HEK293T (cell line): ENCODE measurements around the gene DAPK1.

ENCODE experiments used
- CTCF ChIA-PET: fragments of 350-600 bp; formaldehyde crosslinking; extraction: SDS; loops from one replicate; lab custom pipeline; 2021; ENCODE audit warnings: antibody characterized with exemption, inconsistent platforms; lab: Yijun Ruan, JAX
- POLR2A ChIA-PET: fragments of 350-600 bp; formaldehyde crosslinking; extraction: SDS; loops from one replicate; lab custom pipeline; 2020; ENCODE audit warnings: antibody characterized with exemption, inconsistent platforms; lab: Yijun Ruan, JAX
- DNase-seq: peaks from one replicate; pipeline ENCODE4 v3.0.0; 2012; ENCODE audit warnings: mixed read lengths; ENCODE audit errors: extremely low spot score
- ARNT ChIP-seq: fragments of 450-650 bp; IDR thresholded peaks from 2 replicates; pipeline ENCODE4 v1.6.1; 2017; ENCODE audit warnings: mild to moderate bottlenecking
- BHLHE40 ChIP-seq: fragments of 450-650 bp; IDR thresholded peaks from 2 replicates; pipeline ENCODE4 v1.6.1; 2016; ENCODE audit warnings: mild to moderate bottlenecking, moderate library complexity, borderline replicate concordance
- CTBP1 ChIP-seq: fragments of 450-650 bp; IDR thresholded peaks from 2 replicates; pipeline ENCODE4 v1.6.1; 2016; ENCODE audit warnings: borderline replicate concordance
- ELF4 ChIP-seq: fragments of 450-650 bp; IDR thresholded peaks from 2 replicates; pipeline ENCODE4 v1.6.1; 2017; ENCODE audit warnings: antibody characterized with exemption
- FOXA1 ChIP-seq: fragments of 450-650 bp; IDR thresholded peaks from 2 replicates; pipeline ENCODE4 v1.6.1; 2016; ENCODE audit warnings: mild to moderate bottlenecking
- FOXK2 ChIP-seq: fragments of 450-650 bp; IDR thresholded peaks from 2 replicates; pipeline ENCODE4 v1.6.1; 2016; ENCODE audit warnings: mild to moderate bottlenecking
- FOXM1 ChIP-seq: fragments of 450-650 bp; IDR thresholded peaks from 2 replicates; pipeline ENCODE4 v1.6.1; 2017; ENCODE audit warnings: mild to moderate bottlenecking, borderline replicate concordance
- HDGF ChIP-seq: fragments of 450-650 bp; IDR thresholded peaks from 2 replicates; pipeline ENCODE4 v1.6.1; 2017; ENCODE audit warnings: antibody characterized with exemption, borderline replicate concordance
- L3MBTL2 ChIP-seq: fragments of 450-650 bp; conservative IDR thresholded peaks from 2 replicates; pipeline ENCODE4 v1.6.1; 2016; ENCODE audit warnings: mild to moderate bottlenecking
- LEF1 ChIP-seq: fragments of 450-650 bp; IDR thresholded peaks from 2 replicates; pipeline ENCODE4 v1.6.1; 2017; ENCODE audit warnings: mild to moderate bottlenecking, borderline replicate concordance
- NFRKB ChIP-seq: fragments of 450-650 bp; IDR thresholded peaks from 2 replicates; pipeline ENCODE4 v1.6.1; 2016; ENCODE audit warnings: mild to moderate bottlenecking, moderate library complexity
- PKNOX1 ChIP-seq: fragments of 450-650 bp; IDR thresholded peaks from 2 replicates; pipeline ENCODE4 v1.6.1; 2016
- SP1 ChIP-seq: fragments of 450-650 bp; IDR thresholded peaks from 2 replicates; pipeline ENCODE4 v1.6.1; 2017
- SUZ12 ChIP-seq: fragments of 450-650 bp; IDR thresholded peaks from 2 replicates; pipeline ENCODE4 v1.6.1; 2016; ENCODE audit warnings: mild to moderate bottlenecking
- TARDBP ChIP-seq: fragments of 450-650 bp; IDR thresholded peaks from 2 replicates; pipeline ENCODE4 v1.6.1; 2016
- ZNF384 ChIP-seq: fragments of 450-650 bp; IDR thresholded peaks from 2 replicates; pipeline ENCODE4 v1.6.1; 2016

The DAPK1 gene

GRCh38 chr9:87732756-87733155 is 235.1 kb downstream of the DAPK1 start:
- CTCF ChIA-PET = no interaction called here
- no peak for TF ChIP-seq L3MBTL2
- POLR2A ChIA-PET = no interaction called here
- no peak for DNase-seq

- ChIA-PET POLR2A (no interaction called here), CTCF (interaction anchor here (0.6 kb wide), 1 partner anchor 43 kb away, joined by 3 read pairs; no protein-coding TSS in a partner anchor)
- DNase-seq = no peak
- TF ChIP-seq BHLHE40 (no peak), ELF4 (no peak), ZNF384 (no peak), LEF1 (no peak), FOXA1 (no peak), SP1 (no peak), TARDBP (no peak), HDGF (no peak), CTBP1 (no peak), SUZ12 (no peak), PKNOX1 (no peak), FOXM1 (no peak), L3MBTL2 (no peak), NFRKB (no peak)
Observed at GRCh38 chr9:87733273-87734052, 235.8 kb downstream of the DAPK1 start.

GRCh38 chr9:87734106-87734505 is 236.4 kb downstream of the DAPK1 start:
- TF ChIP-seq L3MBTL2 = no peak
- TF ChIP-seq ZNF384 = no peak
- no peak for TF ChIP-seq SUZ12
- no peak for TF ChIP-seq NFRKB
- TF ChIP-seq FOXA1 = no peak
- no peak for TF ChIP-seq ELF4
- no peak for TF ChIP-seq LEF1
- no peak for TF ChIP-seq PKNOX1
- no peak for DNase-seq
- POLR2A ChIA-PET = no interaction called here
- CTCF ChIA-PET = no interaction called here

- POLR2A ChIA-PET = no interaction called here
- TF ChIP-seq FOXA1 (no peak), CTBP1 (no peak), FOXK2 (no peak), HDGF (no peak), PKNOX1 (no peak), SUZ12 (no peak), ELF4 (no peak), LEF1 (no peak), TARDBP (no peak), BHLHE40 (no peak), FOXM1 (no peak), NFRKB (no peak), ARNT (no peak), L3MBTL2 (no peak), SP1 (no peak), ZNF384 (no peak)
- no peak for DNase-seq
- CTCF ChIA-PET = no interaction called here
Observed at GRCh38 chr9:87739546-87739945, 241.9 kb downstream of the DAPK1 start.

- CTCF ChIA-PET = no interaction called here
- TF ChIP-seq PKNOX1 (no peak), FOXK2 (no peak), CTBP1 (no peak), L3MBTL2 (no peak), TARDBP (no peak), FOXM1 (no peak), HDGF (no peak), LEF1 (no peak), SP1 (no peak), ELF4 (no peak), SUZ12 (no peak), FOXA1 (no peak), BHLHE40 (no peak), ARNT (no peak), NFRKB (no peak), ZNF384 (no peak)
- POLR2A ChIA-PET = no interaction called here
Observed at GRCh38 chr9:87740209-87740608, 242.5 kb downstream of the DAPK1 start.

More at GRCh38 chr9:87740209-87740608, 242.5 kb downstream of the DAPK1 start:
- no peak for DNase-seq
